Smooth muscle cell (in vitro differentiated cells): Measurements from ENCODE around the gene HERC3. TPM values are rescaled to one million over a fixed set of nuclear protein-coding genes. Genes with fewer than 3 reads are reported as not detected.

Experiments used
- DNase-seq: peaks from one replicate; lab custom pipeline; 2025; ENCODE audit not compliant: unreplicated experiment; lab: John Stamatoyannopoulos, UW
- H2AFZ ChIP-seq: fragments of 200-600 bp; sonication (generic); 2 replicates; pipeline ENCODE4 v1.6.0; 2016; ENCODE audit warnings: antibody characterized with exemption, low read depth, mild to moderate bottlenecking
- H3F3A ChIP-seq: fragments of 200-600 bp; sonication (generic); 2 replicates; pipeline ENCODE4 v1.6.0; 2017; ENCODE audit warnings: antibody characterized with exemption, low read depth
- H3K27ac ChIP-seq: fragments of 200-600 bp; sonication (generic); 2 replicates; pipeline ENCODE4 v1.5.1; 2016; ENCODE audit warnings: low read depth, mild to moderate bottlenecking
- H3K27me3 ChIP-seq: fragments of 200-600 bp; sonication (generic); 2 replicates; pipeline ENCODE4 v1.6.1; 2016; ENCODE audit warnings: low read depth, mild to moderate bottlenecking
- H3K36me3 ChIP-seq: fragments of 200-600 bp; sonication (generic); 2 replicates; pipeline ENCODE4 v1.5.1; 2016; ENCODE audit warnings: low read depth
- H3K4me1 ChIP-seq: fragments of 200-600 bp; sonication (generic); 2 replicates; pipeline ENCODE4 v1.5.1; 2016; ENCODE audit warnings: low read depth
- H3K4me2 ChIP-seq: fragments of 200-600 bp; sonication (generic); 2 replicates; pipeline ENCODE4 v1.6.0; 2016; ENCODE audit warnings: mild to moderate bottlenecking
- H3K4me3 ChIP-seq: fragments of 200-600 bp; sonication (generic); 2 replicates; pipeline ENCODE4 v1.5.1; 2016; ENCODE audit warnings: mild to moderate bottlenecking
- H3K79me2 ChIP-seq: fragments of 200-600 bp; sonication (generic); 2 replicates; pipeline ENCODE4 v1.6.0; 2016; ENCODE audit warnings: low read depth, mild to moderate bottlenecking
- H3K9ac ChIP-seq: fragments of 200-600 bp; sonication (generic); 2 replicates; pipeline ENCODE4 v1.6.0; 2016; ENCODE audit warnings: low read depth
- H3K9me3 ChIP-seq: fragments of 200-600 bp; sonication (generic); replicated peaks from 2 replicates; pipeline ENCODE4 v1.5.1; 2016; ENCODE audit warnings: low read depth
- H4K20me1 ChIP-seq: fragments of 200-600 bp; sonication (generic); 2 replicates; pipeline ENCODE4 v1.6.0; 2016; ENCODE audit warnings: low read depth
- CTCF ChIP-seq: fragments of 200-600 bp; sonication (generic); IDR thresholded peaks from 2 replicates; pipeline ENCODE4 v1.5.1; 2017; ENCODE audit warnings: borderline replicate concordance, mild to moderate bottlenecking, antibody characterized with exemption; ENCODE audit not compliant: insufficient read depth, poor library complexity, severe bottlenecking
- WGBS: methylation state at CpG from one replicate; pipeline ENCODE4 v1.1.7; 2016; ENCODE audit warnings: low lambda C conversion rate; 5-methylcytosine and 5-hydroxymethylcytosine counted together
- polyA plus RNA-seq: library from polyadenylated mRNA; unstranded; fragments of >200 nt; fragmentation: Nextera tagmentation; extraction: Ambion mirVana; gene quantifications from 2 replicates; pipeline ENCODE4 v1.2.1, GENCODE V29; 2016
- total RNA-seq: library from RNA; depleted of rRNA; stranded (reverse); fragments of >200 nt; gene quantifications from 2 replicates; pipeline ENCODE4 v1.2.3, GENCODE V29; 2014

Gene HERC3
- total and polyA plus RNA-seq, 2 experiments from 2014 or later: 14.5 to 20.2 TPM

GRCh38 chr4:88706574-88706973, 114.3 kb downstream of the HERC3 start:
- peaks cover 5% of the 10 kb centered on the region for H3K36me3 ChIP-seq
- no peak overlapping the region for H3K27ac ChIP-seq
- no peak overlapping the region for H3K4me2 ChIP-seq
- no peak overlapping the region for H3K4me3 ChIP-seq
- no peaks in the 10 kb centered on the region for H3K79me2 ChIP-seq
- no peak overlapping the region for H3K9ac ChIP-seq
- H2AFZ ChIP-seq: no peak overlapping the region
- DNase-seq: no peak
- H3K9me3 ChIP-seq: no peaks in the 10 kb centered on the region
- H3F3A ChIP-seq: no peaks in the 10 kb centered on the region
- 72% methylated on average over 9 of the region's 9 CpGs for WGBS
- no peaks in the 10 kb centered on the region for H3K27me3 ChIP-seq
- H4K20me1 ChIP-seq: no peaks in the 10 kb centered on the region
- TF ChIP-seq CTCF: peak; percentile 24
- H3K4me1 ChIP-seq: no peaks in the 10 kb centered on the region

- H3K9ac ChIP-seq: no peak overlapping the region
- 95% methylated on average over 1 of the region's 1 CpG for WGBS
- H2AFZ ChIP-seq: no peak overlapping the region
- no peak overlapping the region for H3K27ac ChIP-seq
- no peaks in the 10 kb centered on the region for H3F3A ChIP-seq
- H3K27me3 ChIP-seq: no peaks in the 10 kb centered on the region
- no peak for TF ChIP-seq CTCF
- no peaks in the 10 kb centered on the region for H3K4me1 ChIP-seq
- H3K9me3 ChIP-seq: no peaks in the 10 kb centered on the region
- no peaks in the 10 kb centered on the region for H3K79me2 ChIP-seq
- H3K4me3 ChIP-seq: no peak overlapping the region
- H3K4me2 ChIP-seq: no peak overlapping the region
- peaks cover 9% of the 10 kb centered on the region for H3K36me3 ChIP-seq
- DNase-seq: no peak
- no peaks in the 10 kb centered on the region for H4K20me1 ChIP-seq
Observed at GRCh38 chr4:88709989-88710388, 117.7 kb downstream of the HERC3 start.

- Histone ChIP-seq H3K9ac (no peak overlapping the region), H2AFZ (no peak overlapping the region), H3F3A (no peaks in the 10 kb centered on the region), H3K27ac (no peak overlapping the region), H3K79me2 (no peaks in the 10 kb centered on the region), H3K36me3 (peaks cover 31% of the 10 kb centered on the region), H3K27me3 (no peaks in the 10 kb centered on the region), H3K4me2 (no peak overlapping the region), H3K4me1 (no peaks in the 10 kb centered on the region), H3K4me3 (no peak overlapping the region), H4K20me1 (no peaks in the 10 kb centered on the region), H3K9me3 (peaks cover 16% of the 10 kb centered on the region)
- no peak for DNase-seq
- WGBS: 96% methylated on average over 1 of the region's 1 CpG
- no peak for TF ChIP-seq CTCF
Observed at GRCh38 chr4:88713782-88714181, 121.5 kb downstream of the HERC3 start.

DNA sequence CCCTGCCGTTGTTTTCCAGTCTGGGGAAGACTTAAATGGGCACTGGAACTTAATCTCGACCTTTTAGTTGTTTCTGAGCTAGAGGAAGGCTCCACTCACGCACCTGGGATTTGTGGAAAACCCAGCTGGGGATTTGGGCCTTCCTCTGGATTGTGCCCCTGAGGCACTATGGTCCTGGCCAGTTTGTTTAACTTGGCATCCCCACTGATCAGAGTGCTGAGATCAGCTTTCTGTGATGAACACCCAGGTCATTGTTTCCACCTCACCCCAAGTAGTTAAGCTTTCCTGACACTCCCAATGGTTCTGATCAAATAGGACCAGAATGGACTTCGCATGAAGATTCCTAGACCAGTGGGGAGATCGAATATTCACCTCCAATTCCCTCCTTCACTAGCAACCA, 125.8 kb downstream of the HERC3 start:
- no peak for TF ChIP-seq CTCF
- Histone ChIP-seq H2AFZ (no peak overlapping the region), H3K9me3 (peaks cover 16% of the 10 kb centered on the region), H3K4me3 (no peak overlapping the region), H3K27ac (no peak overlapping the region), H3K79me2 (no peaks in the 10 kb centered on the region), H3K27me3 (no peaks in the 10 kb centered on the region), H3K4me2 (no peak overlapping the region), H3K4me1 (no peaks in the 10 kb centered on the region), H4K20me1 (no peaks in the 10 kb centered on the region), H3K36me3 (peaks cover 22% of the 10 kb centered on the region), H3F3A (no peaks in the 10 kb centered on the region), H3K9ac (no peak overlapping the region)
- DNase-seq: no peak
- 95% methylated on average over 5 of the region's 5 CpGs for WGBS
